ENCODE data around the gene SLF2. TPM values are rescaled to one million over a fixed set of nuclear protein-coding genes. Genes with fewer than 3 reads are reported as not detected.

The SLF2 gene
- total RNA-seq, 1 donor from 2014 or later: 12.1 TPM

DNA sequence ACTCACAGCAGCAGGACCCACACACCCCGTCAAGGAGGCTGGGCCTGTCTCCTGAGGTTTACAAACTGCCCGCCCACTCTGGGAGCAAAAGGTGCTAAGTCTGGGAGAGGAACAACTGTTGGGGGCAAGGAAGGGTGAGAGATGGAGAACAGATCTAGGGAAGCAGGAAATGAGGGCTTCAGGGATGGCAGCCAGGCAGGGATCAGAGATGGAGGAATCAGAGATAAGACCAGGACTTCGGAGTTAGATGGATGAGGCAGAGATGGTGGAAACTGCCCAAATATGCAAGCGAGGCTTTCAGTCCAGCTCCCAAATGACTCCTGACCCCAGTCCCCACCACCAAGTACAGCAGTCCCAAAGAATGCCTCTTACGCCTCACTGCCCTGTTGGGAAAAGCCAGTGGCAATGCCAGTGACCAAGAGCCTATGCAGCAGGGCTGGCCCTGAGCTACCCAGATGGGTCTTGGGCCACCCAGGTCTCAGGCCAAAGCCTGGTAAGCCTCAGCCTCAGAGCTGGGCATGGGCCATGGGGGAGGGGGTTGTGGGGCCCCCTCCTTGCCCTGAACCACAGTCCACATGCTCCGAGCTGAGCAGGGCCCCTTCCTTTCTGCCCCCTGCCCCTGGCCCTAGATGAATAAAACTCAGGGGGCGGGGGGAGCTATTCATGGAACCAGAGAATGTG lies 39.5 kb upstream of the SLF2 start:
- FAIRE-seq: no peak
- Histone ChIP-seq H3K36me3 (ENCODE audit: control insufficient read depth, insufficient read depth, low read length) (no peaks in the 10 kb centered on the region), H3K4me3 (ENCODE audit: low read depth, low read length) (no peak overlapping the region), H3K27me3 (ENCODE audit: control insufficient read depth, insufficient read depth, low read length) (peaks cover 13% of the 10 kb centered on the region)
- TF ChIP-seq CTCF (IDR thresholded peaks at IDR 0.05; ENCODE audit: insufficient read depth, low read length, severe bottlenecking): no peak
- no peak for DNase-seq (ENCODE audit: low read depth)

DNA sequence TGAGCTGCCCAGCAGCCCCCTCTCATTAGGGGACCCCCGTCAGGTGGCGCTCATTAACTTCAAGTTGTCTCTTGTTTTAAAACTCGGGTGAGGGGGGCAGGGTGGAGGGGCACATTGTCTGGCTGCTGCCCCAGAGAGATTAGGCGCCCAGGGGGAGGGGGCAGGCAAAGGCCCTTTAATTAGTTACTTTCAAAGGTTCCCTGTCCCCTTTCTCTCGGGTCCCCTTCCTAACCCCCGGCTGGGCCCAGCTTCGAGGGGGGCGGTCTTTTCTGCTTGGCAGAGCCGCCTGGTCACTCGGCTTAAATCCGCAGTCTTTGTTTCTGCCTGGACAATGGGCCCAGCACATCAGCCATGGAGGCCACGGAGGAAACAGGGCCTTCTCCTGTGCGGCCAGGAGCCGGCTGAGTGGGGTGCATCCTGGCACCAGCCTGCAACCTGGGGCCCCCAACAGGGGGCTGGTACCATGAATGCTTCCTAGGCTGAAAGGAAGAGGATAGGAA lies 38.9 kb upstream of the SLF2 start:
- peaks cover 13% of the 10 kb centered on the region for H3K27me3 ChIP-seq (ENCODE audit: control insufficient read depth, insufficient read depth, low read length)

GRCh38 chr10:100874702-100875483 lies 37.9 kb upstream of the SLF2 start:
- no peak for TF ChIP-seq CTCF (IDR thresholded peaks at IDR 0.05; ENCODE audit: insufficient read depth, low read length, severe bottlenecking)
- peaks cover 13% of the 10 kb centered on the region for H3K27me3 ChIP-seq (ENCODE audit: control insufficient read depth, insufficient read depth, low read length)
- FAIRE-seq (no peak), DNase-seq (ENCODE audit: low read depth) (no peak)
- no peaks in the 10 kb centered on the region for H3K36me3 ChIP-seq (ENCODE audit: control insufficient read depth, insufficient read depth, low read length)
- no peak overlapping the region for H3K4me3 ChIP-seq (ENCODE audit: low read depth, low read length)

More for the DNA sequence above, 38.9 kb upstream of the SLF2 start:
- H3K4me3 ChIP-seq (ENCODE audit: low read depth, low read length): no peak overlapping the region
- no peak for TF ChIP-seq CTCF (IDR thresholded peaks at IDR 0.05; ENCODE audit: insufficient read depth, low read length, severe bottlenecking)
- H3K36me3 ChIP-seq (ENCODE audit: control insufficient read depth, insufficient read depth, low read length): no peaks in the 10 kb centered on the region
- FAIRE-seq (no peak), DNase-seq (ENCODE audit: low read depth) (no peak)

DNA sequence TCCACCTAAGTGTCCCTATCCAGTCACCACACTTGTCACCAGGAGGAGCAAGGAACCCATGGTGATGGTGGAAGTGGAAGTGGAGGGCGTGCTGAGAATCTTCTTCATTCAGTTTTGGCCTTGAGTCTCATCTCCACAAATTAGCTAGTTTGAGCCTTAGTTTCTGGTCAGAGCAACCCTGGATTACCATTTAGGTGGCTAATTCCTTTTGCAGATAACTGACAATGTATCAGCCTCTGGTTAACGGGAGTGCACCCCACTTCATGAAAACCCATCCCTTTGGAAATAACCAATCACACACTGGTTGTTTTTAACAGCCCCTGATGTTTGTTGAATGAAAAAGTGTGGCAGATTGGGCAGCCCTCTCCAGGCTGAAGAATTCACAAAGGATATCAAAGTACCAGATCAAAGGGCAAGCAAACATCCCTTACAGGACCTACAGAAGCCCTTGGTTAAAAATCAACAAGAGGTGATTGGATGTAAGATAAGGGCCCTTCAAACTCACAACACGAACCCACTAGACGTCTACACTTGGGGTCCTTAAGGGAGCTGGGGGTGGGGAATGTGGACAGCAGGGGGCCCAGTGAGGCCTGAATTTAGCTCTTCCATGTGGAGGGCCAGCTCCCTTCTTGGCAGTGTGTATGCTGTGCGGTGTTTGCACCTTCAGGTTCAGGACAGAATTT lies 37.1 kb upstream of the SLF2 start:
- DNase-seq (ENCODE audit: low read depth) (no peak), FAIRE-seq (peak; percentile 76)
- no peaks in the 10 kb centered on the region for H3K36me3 ChIP-seq (ENCODE audit: control insufficient read depth, insufficient read depth, low read length)
- no peak overlapping the region for H3K4me3 ChIP-seq (ENCODE audit: low read depth, low read length)
- peaks cover 15% of the 10 kb centered on the region for H3K27me3 ChIP-seq (ENCODE audit: control insufficient read depth, insufficient read depth, low read length)
- no peak for TF ChIP-seq CTCF (IDR thresholded peaks at IDR 0.05; ENCODE audit: insufficient read depth, low read length, severe bottlenecking)

GRCh38 chr10:100876585-100877460 lies 35.9 kb upstream of the SLF2 start:
- DNase-seq (ENCODE audit: low read depth) (no peak), FAIRE-seq (no peak)
- peaks cover 15% of the 10 kb centered on the region for H3K27me3 ChIP-seq (ENCODE audit: control insufficient read depth, insufficient read depth, low read length)
- H3K36me3 ChIP-seq (ENCODE audit: control insufficient read depth, insufficient read depth, low read length): no peaks in the 10 kb centered on the region
- TF ChIP-seq CTCF (IDR thresholded peaks at IDR 0.05; ENCODE audit: insufficient read depth, low read length, severe bottlenecking): no peak
- H3K4me3 ChIP-seq (ENCODE audit: low read depth, low read length): no peak overlapping the region
